Measurements from ENCODE around the gene NPRL2.

- TF ChIP-seq POLR2AphosphoS5 (IDR thresholded peaks at IDR 0.05) (peak; percentile 87 to 98 (median 97)), EP300 (IDR thresholded peaks at IDR 0.05) (no peak), POLR2A (IDR thresholded peaks at IDR 0.05) (peak in 2 of 4 donors; percentile 48 to 84)
- TF ChIP-seq, protein P1, sequence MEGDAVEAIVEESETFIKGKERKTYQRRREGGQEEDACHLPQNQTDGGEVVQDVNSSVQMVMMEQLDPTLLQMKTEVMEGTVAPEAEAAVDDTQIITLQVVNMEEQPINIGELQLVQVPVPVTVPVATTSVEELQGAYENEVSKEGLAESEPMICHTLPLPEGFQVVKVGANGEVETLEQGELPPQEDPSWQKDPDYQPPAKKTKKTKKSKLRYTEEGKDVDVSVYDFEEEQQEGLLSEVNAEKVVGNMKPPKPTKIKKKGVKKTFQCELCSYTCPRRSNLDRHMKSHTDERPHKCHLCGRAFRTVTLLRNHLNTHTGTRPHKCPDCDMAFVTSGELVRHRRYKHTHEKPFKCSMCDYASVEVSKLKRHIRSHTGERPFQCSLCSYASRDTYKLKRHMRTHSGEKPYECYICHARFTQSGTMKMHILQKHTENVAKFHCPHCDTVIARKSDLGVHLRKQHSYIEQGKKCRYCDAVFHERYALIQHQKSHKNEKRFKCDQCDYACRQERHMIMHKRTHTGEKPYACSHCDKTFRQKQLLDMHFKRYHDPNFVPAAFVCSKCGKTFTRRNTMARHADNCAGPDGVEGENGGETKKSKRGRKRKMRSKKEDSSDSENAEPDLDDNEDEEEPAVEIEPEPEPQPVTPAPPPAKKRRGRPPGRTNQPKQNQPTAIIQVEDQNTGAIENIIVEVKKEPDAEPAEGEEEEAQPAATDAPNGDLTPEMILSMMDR (IDR thresholded peaks at IDR 0.05): peak in 5 of 7 experiments; percentile 21 to 68 (median 45)
Observed at GRCh38 chr3:50298836-50299637, 51.5 kb downstream of the NPRL2 start, which contains the start of the genes HYAL3 and NAA80.
